ENCODE data around the gene NOB1. TPM values are rescaled to one million over a fixed set of nuclear protein-coding genes. Genes with fewer than 3 reads are reported as not detected.

The NOB1 gene
- total and polyA plus RNA-seq, 2 donors from 2014 or later: 34.9 to 50.4 TPM

DNA sequence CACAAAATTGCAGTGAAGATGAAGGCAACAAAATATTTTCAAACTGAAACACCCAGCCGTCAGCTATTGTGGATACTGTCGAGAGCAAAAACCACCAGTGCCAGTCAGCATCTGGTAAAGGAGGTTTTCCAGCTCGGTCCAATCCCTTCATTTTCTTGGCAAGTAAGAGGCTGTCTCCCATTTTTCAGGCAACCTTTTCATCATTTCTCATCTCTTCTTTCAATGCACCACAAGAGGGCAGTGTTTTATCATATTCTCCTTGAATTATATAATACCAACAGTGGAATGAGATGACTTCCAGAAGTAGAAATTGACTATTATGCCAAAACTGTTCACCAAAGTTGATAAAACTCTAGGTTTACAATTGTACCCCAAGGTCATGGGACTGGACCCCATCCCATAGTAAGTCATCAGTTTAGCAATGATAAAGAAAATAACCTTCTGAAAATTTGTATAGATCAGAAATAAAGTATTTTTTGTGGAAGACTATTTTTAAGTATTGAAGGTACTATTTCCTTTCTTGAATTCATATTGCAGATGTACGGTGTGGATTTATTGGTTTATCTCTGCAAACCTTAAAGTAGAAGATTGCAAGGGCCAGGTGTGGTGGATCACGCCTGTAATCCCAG lies 45.2 kb downstream of the NOB1 start:
- FAIRE-seq (peak; percentile 91), DNase-seq (peak in 2 of 5 donors; percentile 78 to 84)
- no peaks in the 10 kb centered on the region for H3K9me3 ChIP-seq (ENCODE audit: control insufficient read depth in 2 of 3, insufficient read depth in 1 of 3, low read length in 3 of 3)
- H3K4me3 ChIP-seq (ENCODE audit: low read length in 3 of 3): no peak overlapping the region
- no peaks in the 10 kb centered on the region for H3K27me3 ChIP-seq (ENCODE audit: control insufficient read depth, insufficient read depth, low read length)
- intact Hi-C loops (cut with DNase I): loop anchor here (10.0 kb wide), 1 partner anchor 45 kb away; the partner anchor contains the start of gene NOB1
- TF ChIP-seq, protein P1, sequence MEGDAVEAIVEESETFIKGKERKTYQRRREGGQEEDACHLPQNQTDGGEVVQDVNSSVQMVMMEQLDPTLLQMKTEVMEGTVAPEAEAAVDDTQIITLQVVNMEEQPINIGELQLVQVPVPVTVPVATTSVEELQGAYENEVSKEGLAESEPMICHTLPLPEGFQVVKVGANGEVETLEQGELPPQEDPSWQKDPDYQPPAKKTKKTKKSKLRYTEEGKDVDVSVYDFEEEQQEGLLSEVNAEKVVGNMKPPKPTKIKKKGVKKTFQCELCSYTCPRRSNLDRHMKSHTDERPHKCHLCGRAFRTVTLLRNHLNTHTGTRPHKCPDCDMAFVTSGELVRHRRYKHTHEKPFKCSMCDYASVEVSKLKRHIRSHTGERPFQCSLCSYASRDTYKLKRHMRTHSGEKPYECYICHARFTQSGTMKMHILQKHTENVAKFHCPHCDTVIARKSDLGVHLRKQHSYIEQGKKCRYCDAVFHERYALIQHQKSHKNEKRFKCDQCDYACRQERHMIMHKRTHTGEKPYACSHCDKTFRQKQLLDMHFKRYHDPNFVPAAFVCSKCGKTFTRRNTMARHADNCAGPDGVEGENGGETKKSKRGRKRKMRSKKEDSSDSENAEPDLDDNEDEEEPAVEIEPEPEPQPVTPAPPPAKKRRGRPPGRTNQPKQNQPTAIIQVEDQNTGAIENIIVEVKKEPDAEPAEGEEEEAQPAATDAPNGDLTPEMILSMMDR (IDR thresholded peaks at IDR 0.05; ENCODE audit: borderline replicate concordance, extremely low read depth, insufficient read depth): peak; percentile 73
- peaks cover 0 to 13% (median 5%) of the 10 kb centered on the region in 3 donors for H3K4me1 ChIP-seq (ENCODE audit: control insufficient read depth in 2 of 3, insufficient read depth in 2 of 3, low read depth in 1 of 3, low read length in 3 of 3)
- H3K27ac ChIP-seq (ENCODE audit: low read depth in 2 of 2, low read length in 2 of 2): peak overlapping the region in 1 of 2 donors; percentile 44
- H3K9ac ChIP-seq (ENCODE audit: low read length in 3 of 3): peak overlapping the region in 2 of 3 donors; percentile 46 to 56
- peaks cover 0 to 13% (median 0%) of the 10 kb centered on the region in 3 donors for H3K36me3 ChIP-seq (ENCODE audit: control insufficient read depth in 2 of 3, insufficient read depth in 3 of 3, low read length in 3 of 3)

DNA sequence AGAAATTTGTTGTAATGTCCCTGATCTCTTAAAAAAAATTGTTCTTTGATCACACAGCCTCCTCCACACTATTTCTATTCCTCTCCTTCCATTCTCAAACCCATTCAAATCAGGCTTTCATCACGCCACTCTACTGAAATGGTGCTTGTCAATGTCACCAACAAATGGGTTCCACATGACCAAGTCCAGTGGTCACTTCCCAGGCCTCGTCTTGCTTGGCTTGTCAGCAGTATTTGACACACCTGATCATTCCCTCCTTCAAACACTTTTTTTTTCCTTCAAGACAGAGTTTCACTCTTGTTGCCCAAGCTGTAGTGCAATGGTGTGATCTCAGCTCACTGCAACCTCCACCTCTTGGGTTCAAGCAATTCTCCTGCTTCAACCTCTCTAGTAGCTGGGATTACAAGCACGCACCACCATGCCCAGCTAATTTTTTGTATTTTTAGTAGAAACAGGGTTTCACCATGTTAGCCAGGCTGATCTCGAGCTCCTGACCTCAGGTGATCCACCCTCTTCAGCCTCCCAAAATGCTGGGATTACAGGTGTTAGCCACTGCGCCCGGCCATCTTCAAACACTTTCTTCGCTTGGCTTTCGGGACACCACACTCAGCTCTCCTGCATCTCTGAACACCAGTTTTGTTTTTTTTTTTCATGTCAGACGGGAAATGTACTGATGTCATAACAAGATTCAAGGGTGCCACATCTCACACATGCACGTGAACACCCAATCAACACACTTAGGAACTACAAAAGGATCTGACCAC lies 46.6 kb downstream of the NOB1 start:
- DNase-seq (peak in 3 of 5 donors; percentile 35 to 57 (median 52)), FAIRE-seq (no peak)
- Histone ChIP-seq H3K4me3 (ENCODE audit: low read length in 3 of 3) (no peak overlapping the region), H3K36me3 (ENCODE audit: control insufficient read depth in 2 of 3, insufficient read depth in 3 of 3, low read length in 3 of 3) (peaks cover 0 to 13% (median 3%) of the 10 kb centered on the region in 3 donors), H3K4me1 (ENCODE audit: control insufficient read depth in 2 of 3, insufficient read depth in 2 of 3, low read depth in 1 of 3, low read length in 3 of 3) (peaks cover 0 to 13% (median 5%) of the 10 kb centered on the region in 3 donors), H3K27me3 (ENCODE audit: control insufficient read depth, insufficient read depth, low read length) (no peaks in the 10 kb centered on the region), H3K9ac (ENCODE audit: low read length in 3 of 3) (no peak overlapping the region), H3K27ac (ENCODE audit: low read depth in 2 of 2, low read length in 2 of 2) (peak overlapping the region; percentile 12 to 33), H3K9me3 (ENCODE audit: control insufficient read depth in 2 of 3, insufficient read depth in 1 of 3, low read length in 3 of 3) (no peaks in the 10 kb centered on the region)
- intact Hi-C loops (cut with DNase I): loop anchor here (10.0 kb wide), 1 partner anchor 47 kb away; the partner anchor contains the start of gene NOB1
- TF ChIP-seq, protein P1 (IDR thresholded peaks at IDR 0.05; ENCODE audit: borderline replicate concordance, extremely low read depth, insufficient read depth): no peak

DNA sequence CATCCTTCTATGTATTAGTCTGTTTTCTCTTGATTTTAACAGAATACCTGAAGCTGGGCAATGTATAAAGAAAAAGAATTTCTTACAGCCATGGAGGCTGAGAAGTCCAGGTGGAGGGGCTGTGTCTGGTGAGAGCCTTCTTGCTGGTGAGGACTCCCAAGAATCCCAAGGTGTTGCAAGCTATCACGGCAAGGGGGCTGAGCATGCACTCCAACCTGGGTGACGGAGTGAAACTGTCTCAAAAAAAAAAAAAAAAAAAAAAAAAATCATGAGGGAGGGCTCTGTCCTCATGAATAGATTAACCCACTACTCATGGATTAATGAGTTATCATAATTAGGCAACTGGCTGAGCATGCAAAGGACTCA lies 47.8 kb downstream of the NOB1 start:
- TF ChIP-seq, protein P1 (IDR thresholded peaks at IDR 0.05; ENCODE audit: borderline replicate concordance, extremely low read depth, insufficient read depth): no peak
- DNase-seq: peak in 2 of 5 donors; percentile 11 to 31
- no peak overlapping the region for H3K27ac ChIP-seq (ENCODE audit: low read depth in 2 of 2, low read length in 2 of 2)
- no peak overlapping the region for H3K9ac ChIP-seq (ENCODE audit: low read length in 3 of 3)
- peaks cover 0 to 11% (median 3%) of the 10 kb centered on the region in 3 donors for H3K36me3 ChIP-seq (ENCODE audit: control insufficient read depth in 2 of 3, insufficient read depth in 3 of 3, low read length in 3 of 3)
- H3K27me3 ChIP-seq (ENCODE audit: control insufficient read depth, insufficient read depth, low read length): no peaks in the 10 kb centered on the region
- intact Hi-C loops (cut with DNase I): loop anchor here (10.0 kb wide), 1 partner anchor 48 kb away; the partner anchor contains the start of gene NOB1
- no peak for FAIRE-seq
- H3K4me1 ChIP-seq (ENCODE audit: control insufficient read depth in 2 of 3, insufficient read depth in 2 of 3, low read depth in 1 of 3, low read length in 3 of 3): peaks cover 0 to 13% (median 5%) of the 10 kb centered on the region in 3 donors
- no peaks in the 10 kb centered on the region for H3K9me3 ChIP-seq (ENCODE audit: control insufficient read depth in 2 of 3, insufficient read depth in 1 of 3, low read length in 3 of 3)
- no peak overlapping the region for H3K4me3 ChIP-seq (ENCODE audit: low read length in 3 of 3)

Measured in kidney (tissue), 14 donors.